HG03571 (cell line): ENCODE measurements around the gene NRROS.

Experiments
- ATAC-seq: cut with Tn5 transposase; IDR thresholded peaks from one replicate; pipeline ENCODE4 v1.9.1; 2021; ENCODE audit not compliant: unreplicated experiment

The NRROS gene

GRCh38 chr3:196677353-196677752 is 37.9 kb downstream of the NRROS start:
- no peak for ATAC-seq

- ATAC-seq, result no peak
These were observed 38.4 kb downstream of the NRROS start for GRCh38 chr3:196677931-196678330.

- ATAC-seq, result peak; percentile 85
These were observed 45.3 kb downstream of the NRROS start for GRCh38 chr3:196684548-196685407.

GRCh38 chr3:196686436-196686835 is 46.9 kb downstream of the NRROS start:
- ATAC-seq, result no peak

- ATAC-seq, result no peak
These were observed 48.9 kb downstream of the NRROS start for GRCh38 chr3:196688349-196688748.

GRCh38 chr3:196689941-196690660 is 50.6 kb downstream of the NRROS start:
- ATAC-seq, result no peak

- no peak for ATAC-seq
These were observed 51.9 kb downstream of the NRROS start for GRCh38 chr3:196691386-196691785.

GRCh38 chr3:196694202-196694638 is 54.7 kb downstream of the NRROS start:
- ATAC-seq, result no peak

GRCh38 chr3:196694941-196695848 is 55.7 kb downstream of the NRROS start:
- ATAC-seq, result no peak

GRCh38 chr3:196695849-196696226 is 56.3 kb downstream of the NRROS start:
- ATAC-seq, result no peak

- ATAC-seq, result no peak
These were observed 57.8 kb downstream of the NRROS start for GRCh38 chr3:196697270-196697669.

GRCh38 chr3:196699749-196700148 is 60.3 kb downstream of the NRROS start:
- ATAC-seq, result no peak

- no peak for ATAC-seq
These were observed 61.3 kb downstream of the NRROS start for GRCh38 chr3:196700801-196701200.

- no peak for ATAC-seq
These were observed 66.8 kb downstream of the NRROS start for GRCh38 chr3:196706327-196706726.

- no peak for ATAC-seq
These were observed 67.2 kb downstream of the NRROS start for GRCh38 chr3:196706731-196707130.

- ATAC-seq, result no peak
These were observed 68.1 kb downstream of the NRROS start for GRCh38 chr3:196707566-196707965.

- ATAC-seq, result no peak
These were observed 69.0 kb downstream of the NRROS start for GRCh38 chr3:196708467-196708866.
